Activated CD8-positive, alpha-beta T cell treated with anti-CD3 and anti-CD28 coated beads for 36 hours (primary cell): Measurements from ENCODE around the gene MRPL12. TPM values are rescaled to one million over a fixed set of nuclear protein-coding genes. Genes with fewer than 3 reads are reported as not detected.

Source experiments
- ATAC-seq: fragments of 200-7000 bp; cut with Tn5 transposase; one replicate; pipeline ENCODE4 v1.10.0; 2021; ENCODE audit warnings: mild to moderate bottlenecking, moderate library complexity
- CTCF ChIA-PET: fragments of 350-600 bp; sonication (Branson Sonifier 250); formaldehyde crosslinking; loops from one replicate; lab custom pipeline; 2021; ENCODE audit warnings: antibody characterized with exemption; lab: Charles Lee
- POLR2A ChIA-PET: fragments of 350-600 bp; sonication (Branson Sonifier 250); formaldehyde crosslinking; loops from one replicate; lab custom pipeline; 2021; ENCODE audit warnings: antibody characterized with exemption; lab: Charles Lee
- DNase-seq: peaks from one replicate; pipeline ENCODE4 v3.0.0-alpha.2; 2020
- H3K27ac Mint-ChIP-seq: one replicate; pipeline ENCODE4 v1.8.0; 2021; ENCODE audit warnings: mild to moderate bottlenecking, mixed read lengths
- H3K27me3 Mint-ChIP-seq: one replicate; pipeline ENCODE4 v1.8.0; 2021; ENCODE audit warnings: mixed read lengths
- H3K36me3 Mint-ChIP-seq: one replicate; pipeline ENCODE4 v1.8.0; 2021; ENCODE audit warnings: low read depth, mixed read lengths
- H3K4me1 Mint-ChIP-seq: one replicate; pipeline ENCODE4 v1.8.0; 2021; ENCODE audit warnings: low read depth, mixed read lengths
- H3K4me3 Mint-ChIP-seq: one replicate; pipeline ENCODE4 v1.8.0; 2021; ENCODE audit warnings: mild to moderate bottlenecking, moderate library complexity, mixed read lengths
- H3K9me3 Mint-ChIP-seq: one replicate; pipeline ENCODE4 v1.8.0; 2021; ENCODE audit warnings: mixed read lengths
- intact Hi-C: fragments of 100-400 bp; cut with micrococcal nuclease; formaldehyde crosslinking; loops from one replicate; pipeline ENCODE4 v1.10.0; 2022
- total RNA-seq, 2 experiments: library from RNA; stranded (reverse); gene quantifications; one replicate each; pipeline ENCODE4 v1.2.3, GENCODE V29; 2021
- TF ChIP-seq, protein P1 (sequence below): fragments of 200-600 bp; IDR thresholded peaks from one replicate; pipeline ENCODE4 v1.8.0; 2022; ENCODE audit warnings: antibody characterized with exemption, mild to moderate bottlenecking

MRPL12 gene
- total RNA-seq, 2 experiments from 2014 or later = 149 to 152 TPM

DNA sequence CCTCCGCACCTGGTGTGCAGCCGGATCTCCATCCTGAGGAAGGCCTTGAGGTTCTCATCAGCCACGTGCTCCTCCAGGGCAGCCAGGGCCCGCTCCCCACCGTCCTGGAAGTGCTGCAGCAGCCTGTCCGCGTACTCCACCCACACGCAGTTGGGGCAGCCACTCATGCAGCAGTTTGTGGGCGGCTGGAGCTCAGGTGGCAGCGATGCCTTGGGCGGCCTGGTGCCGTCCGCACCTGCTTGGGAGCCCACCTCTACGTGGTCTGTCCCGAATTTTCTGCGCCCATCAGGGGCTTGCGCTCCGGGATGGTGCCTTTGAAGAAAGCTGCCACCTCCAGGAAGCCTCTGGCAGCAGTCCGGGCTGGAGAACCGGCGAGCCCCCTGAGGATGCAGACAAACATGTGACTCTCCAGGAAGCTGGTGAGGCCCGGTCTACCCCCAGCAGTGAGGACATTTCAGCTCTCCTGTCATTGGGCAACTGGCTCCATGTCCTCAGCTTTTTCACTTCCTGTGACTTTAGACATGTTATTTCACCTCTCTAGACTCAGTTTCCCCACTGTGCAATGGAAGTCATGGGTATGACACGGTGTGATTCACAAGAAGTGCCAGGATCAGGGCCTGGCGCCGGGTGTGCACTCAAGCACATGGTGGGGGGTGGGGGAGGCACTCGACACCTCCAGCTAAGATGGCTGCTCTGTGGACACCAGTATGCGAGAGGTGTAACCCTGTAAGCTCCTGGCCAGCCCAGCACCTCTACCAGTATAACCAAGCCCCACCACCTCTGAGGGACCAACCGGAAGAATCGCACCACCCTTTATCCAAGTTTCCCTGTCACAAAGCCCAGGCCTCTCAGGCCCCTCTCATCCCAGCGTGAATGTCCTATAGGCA, 37.7 kb upstream of the MRPL12 start:
- peaks cover 52% of the 10 kb centered on the region for H3K36me3 Mint-ChIP-seq
- intact Hi-C loops = no loop called here
- H3K27ac Mint-ChIP-seq = peak overlapping the region; percentile 99
- TF ChIP-seq, protein P1, sequence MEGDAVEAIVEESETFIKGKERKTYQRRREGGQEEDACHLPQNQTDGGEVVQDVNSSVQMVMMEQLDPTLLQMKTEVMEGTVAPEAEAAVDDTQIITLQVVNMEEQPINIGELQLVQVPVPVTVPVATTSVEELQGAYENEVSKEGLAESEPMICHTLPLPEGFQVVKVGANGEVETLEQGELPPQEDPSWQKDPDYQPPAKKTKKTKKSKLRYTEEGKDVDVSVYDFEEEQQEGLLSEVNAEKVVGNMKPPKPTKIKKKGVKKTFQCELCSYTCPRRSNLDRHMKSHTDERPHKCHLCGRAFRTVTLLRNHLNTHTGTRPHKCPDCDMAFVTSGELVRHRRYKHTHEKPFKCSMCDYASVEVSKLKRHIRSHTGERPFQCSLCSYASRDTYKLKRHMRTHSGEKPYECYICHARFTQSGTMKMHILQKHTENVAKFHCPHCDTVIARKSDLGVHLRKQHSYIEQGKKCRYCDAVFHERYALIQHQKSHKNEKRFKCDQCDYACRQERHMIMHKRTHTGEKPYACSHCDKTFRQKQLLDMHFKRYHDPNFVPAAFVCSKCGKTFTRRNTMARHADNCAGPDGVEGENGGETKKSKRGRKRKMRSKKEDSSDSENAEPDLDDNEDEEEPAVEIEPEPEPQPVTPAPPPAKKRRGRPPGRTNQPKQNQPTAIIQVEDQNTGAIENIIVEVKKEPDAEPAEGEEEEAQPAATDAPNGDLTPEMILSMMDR = no peak
- POLR2A ChIA-PET = interaction anchor here (0.6 to 3.8 kb wide), 29 partner anchors 8 to 314 kb away, joined by 3 to 33 read pairs (median 4); partner anchors contain the start of genes ACTG1, ARHGDIA, ARL16 and FAAP100
- no peaks in the 10 kb centered on the region for H3K27me3 Mint-ChIP-seq
- H3K9me3 Mint-ChIP-seq = peaks cover 2% of the 10 kb centered on the region
- ATAC-seq (peak; percentile 45), DNase-seq (peak; percentile 81)
- peaks cover 50% of the 10 kb centered on the region for H3K4me1 Mint-ChIP-seq
- CTCF ChIA-PET = interaction anchor here (0.8 to 1.6 kb wide), 4 partner anchors 10 to 64 kb away, joined by 3 to 4 read pairs (median 3); partner anchors contain the start of gene MRPL12
- H3K4me3 Mint-ChIP-seq = peak overlapping the region; percentile 88

DNA sequence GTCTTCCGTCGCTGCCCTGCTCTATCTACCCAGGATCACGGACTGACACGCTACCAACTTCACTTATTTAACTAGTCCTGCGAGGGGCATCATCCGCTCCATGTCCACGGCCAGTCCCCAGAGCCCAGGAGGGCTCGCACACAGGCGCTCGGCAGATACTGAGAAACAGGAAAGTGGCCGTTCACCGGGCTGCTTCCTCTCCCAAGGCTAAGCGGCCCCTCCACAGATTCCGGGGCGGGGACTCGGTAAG, 37.1 kb upstream of the MRPL12 start:
- CTCF ChIA-PET = interaction anchor here (1.0 to 1.6 kb wide), 2 partner anchors 9 to 65 kb away, joined by 3 to 4 read pairs; no protein-coding TSS in a partner anchor
- peak overlapping the region; percentile 88 for H3K4me3 Mint-ChIP-seq

DNA sequence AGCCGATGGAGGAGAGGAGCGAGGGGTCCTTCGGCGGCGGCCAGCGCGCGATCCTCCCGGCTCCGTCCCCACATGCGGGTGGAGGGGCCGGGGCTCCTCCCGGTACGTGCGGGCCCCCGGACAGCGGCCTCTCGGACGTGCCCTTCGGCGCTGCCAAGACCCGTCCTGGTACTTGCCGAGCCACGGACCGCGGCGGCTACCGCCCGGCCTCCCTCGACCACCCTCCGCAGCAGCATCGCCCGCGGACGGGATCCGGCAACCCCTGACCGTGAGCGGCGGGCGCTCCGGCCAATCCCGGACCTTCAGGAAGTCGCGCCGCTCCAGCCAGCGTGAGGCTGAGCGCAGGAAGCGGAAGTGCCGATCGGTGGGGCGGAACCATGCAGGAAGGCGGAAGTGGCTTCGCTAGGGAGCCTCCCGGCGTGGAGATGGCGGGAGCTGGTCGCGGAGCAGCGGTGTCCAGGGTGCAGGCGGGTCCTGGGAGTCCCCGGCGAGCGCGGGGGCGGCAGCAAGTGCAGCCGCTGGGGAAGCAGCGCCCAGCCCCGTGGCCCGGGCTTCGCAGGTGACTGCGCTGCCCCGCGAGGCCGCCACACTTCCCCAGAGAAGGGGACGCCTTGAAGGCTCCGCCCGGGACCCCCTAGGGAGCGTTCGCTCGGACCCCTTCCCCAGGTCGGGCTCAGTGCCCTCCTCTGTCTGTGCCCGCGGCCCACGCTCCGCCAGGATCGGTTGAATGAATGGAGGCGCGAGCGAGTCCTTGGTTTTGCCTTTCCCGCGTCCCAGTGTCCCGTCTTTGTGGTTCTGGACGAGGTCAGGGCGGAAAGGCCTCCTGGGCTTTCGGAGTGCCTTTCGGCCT, 36.6 kb upstream of the MRPL12 start, which contains the start of the genes CCDC137 and OXLD1:
TSS of gene CCDC137 (plus strand) at position 396 of the 850 bp plus-strand sequence. CDS start at position 426, 30 bp downstream.
TSS of gene OXLD1 (minus strand) at position 264 of the 850 bp plus-strand sequence. CDS start at position 236, 28 bp downstream.
- POLR2A ChIA-PET = interaction anchor here (0.6 to 3.8 kb wide), 17 partner anchors 10 to 206 kb away, joined by 3 to 33 read pairs (median 4); partner anchors contain the start of genes ACTG1, ARL16, FAAP100 and HGS
- DNase-seq (peak; percentile 97), ATAC-seq (peak; percentile 85)
- H3K4me3 Mint-ChIP-seq = peak within 1 kb of the TSS; percentile 88
- peaks cover 50% of the 10 kb centered on the region for H3K4me1 Mint-ChIP-seq
- peak within 1 kb of the TSS; percentile 99 for H3K27ac Mint-ChIP-seq
- peaks cover 55% of the 10 kb centered on the region for H3K36me3 Mint-ChIP-seq
- CTCF ChIA-PET = interaction anchor here (1.6 kb wide), 1 partner anchor 65 kb away, joined by 4 read pairs; no protein-coding TSS in a partner anchor
- H3K9me3 Mint-ChIP-seq = peaks cover 2% of the 10 kb centered on the region
- TF ChIP-seq, protein P1 = no peak
- intact Hi-C loops = no loop called here
- no peaks in the 10 kb centered on the region for H3K27me3 Mint-ChIP-seq

More for the DNA sequence above, 37.1 kb upstream of the MRPL12 start:
- TF ChIP-seq, protein P1 = no peak
- peak overlapping the region; percentile 99 for H3K27ac Mint-ChIP-seq
- POLR2A ChIA-PET = interaction anchor here (0.6 to 3.8 kb wide), 23 partner anchors 9 to 313 kb away, joined by 3 to 33 read pairs (median 4); partner anchors contain the start of genes ACTG1, ARL16, FAAP100 and HGS
- ATAC-seq = peak; percentile 7
- H3K9me3 Mint-ChIP-seq = peaks cover 2% of the 10 kb centered on the region
- H3K27me3 Mint-ChIP-seq = no peaks in the 10 kb centered on the region
- peaks cover 52% of the 10 kb centered on the region for H3K36me3 Mint-ChIP-seq
- DNase-seq = peak; percentile 44
- intact Hi-C loops = no loop called here
- H3K4me1 Mint-ChIP-seq = peaks cover 50% of the 10 kb centered on the region

DNA sequence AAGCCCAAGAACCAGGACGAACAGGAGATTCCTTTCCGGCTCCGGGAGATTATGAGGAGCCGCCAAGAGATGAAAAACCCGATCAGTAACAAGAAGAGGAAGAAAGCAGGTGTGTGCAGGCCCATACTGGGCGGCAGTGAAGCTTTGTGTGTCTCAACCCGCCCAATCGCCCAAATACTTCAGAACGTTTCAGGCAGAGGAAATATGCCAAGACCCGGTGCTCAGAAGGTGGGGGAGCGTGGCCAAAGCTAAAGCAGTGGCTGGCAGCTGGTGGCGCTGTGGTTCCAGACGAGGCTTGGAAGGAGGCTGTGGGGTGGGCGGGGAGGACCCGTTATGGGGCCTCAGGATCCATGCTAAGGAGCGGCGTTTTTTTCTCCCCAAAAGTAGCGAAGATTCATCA, 35.4 kb upstream of the MRPL12 start:
- CTCF ChIA-PET = no interaction called here
- Mint-ChIP-seq H3K36me3 (peaks cover 66% of the 10 kb centered on the region), H3K4me3 (peak overlapping the region; percentile 88), H3K4me1 (peaks cover 42% of the 10 kb centered on the region), H3K27ac (peak overlapping the region; percentile 87), H3K27me3 (no peaks in the 10 kb centered on the region), H3K9me3 (peaks cover 2% of the 10 kb centered on the region)
- DNase-seq (no peak), ATAC-seq (no peak)
- intact Hi-C loops = no loop called here
- TF ChIP-seq, protein P1 = no peak
- POLR2A ChIA-PET = interaction anchor here (1.0 to 3.8 kb wide), 3 partner anchors 9 to 180 kb away, joined by 3 to 33 read pairs (median 4); partner anchors contain the start of genes ARL16 and HGS
